ENCODE measurements around the gene IFNE.
"Not testable (repeated sequence)": the region's sequence is repeated elsewhere in the genome, so short reads cannot be mapped to it uniquely, and the experiment has no call there.

Gene IFNE

DNA sequence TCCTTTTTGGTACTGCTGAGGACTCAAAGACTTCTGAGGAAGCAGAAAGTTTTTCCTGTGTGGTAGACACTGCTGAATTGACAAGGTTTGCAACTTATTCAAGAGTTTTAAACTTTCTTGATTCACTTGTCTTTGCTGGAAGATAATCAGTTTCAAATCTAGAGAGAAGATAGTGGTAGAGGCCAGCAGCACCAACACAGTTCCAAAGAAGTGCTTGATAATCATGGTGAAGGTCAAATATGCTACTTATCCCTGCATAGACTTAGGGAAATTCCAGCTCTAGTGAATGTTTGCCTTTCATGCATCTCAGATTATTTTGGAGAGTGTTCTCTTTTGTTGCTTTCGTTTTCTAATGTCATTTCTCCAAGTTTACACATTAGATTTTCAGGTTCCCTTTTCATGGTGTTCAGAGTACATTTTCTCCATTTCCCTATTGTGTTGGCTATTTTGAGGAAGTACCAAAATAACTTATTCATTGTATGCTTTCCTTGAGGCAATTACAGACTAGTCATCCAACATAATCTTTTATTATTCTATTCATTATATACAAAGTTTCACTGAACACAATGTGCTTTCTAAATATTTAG lies 550 bp downstream of the IFNE start:
- peak; percentile 89 for DNase-seq

DNA sequence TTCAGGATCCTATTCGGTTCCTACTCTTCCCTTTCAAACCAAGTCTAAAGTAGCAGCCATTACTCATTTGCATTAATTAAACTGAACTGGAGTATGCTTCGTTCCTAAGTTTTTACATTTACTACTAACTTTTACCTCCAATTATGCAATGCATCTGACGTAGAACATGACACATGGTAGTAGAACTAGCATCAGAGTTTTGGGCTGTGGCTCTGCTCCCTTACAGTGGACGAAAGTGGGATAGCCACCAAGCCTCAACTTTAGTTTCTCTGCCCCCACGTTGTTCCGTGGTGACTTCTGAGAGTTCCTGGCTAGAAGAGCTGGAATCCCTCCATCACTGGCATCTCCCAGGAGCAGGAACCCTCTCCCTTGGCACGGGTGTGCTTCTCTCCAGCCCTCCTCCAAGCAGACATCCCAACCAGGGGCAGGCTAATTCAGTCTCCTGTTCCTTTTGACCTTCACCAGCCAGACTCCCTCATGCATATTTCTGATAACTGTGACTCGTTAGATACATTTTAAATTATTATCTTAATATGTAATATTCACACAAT lies 2.9 kb downstream of the IFNE start:
- peak; percentile 12 for DNase-seq

DNA sequence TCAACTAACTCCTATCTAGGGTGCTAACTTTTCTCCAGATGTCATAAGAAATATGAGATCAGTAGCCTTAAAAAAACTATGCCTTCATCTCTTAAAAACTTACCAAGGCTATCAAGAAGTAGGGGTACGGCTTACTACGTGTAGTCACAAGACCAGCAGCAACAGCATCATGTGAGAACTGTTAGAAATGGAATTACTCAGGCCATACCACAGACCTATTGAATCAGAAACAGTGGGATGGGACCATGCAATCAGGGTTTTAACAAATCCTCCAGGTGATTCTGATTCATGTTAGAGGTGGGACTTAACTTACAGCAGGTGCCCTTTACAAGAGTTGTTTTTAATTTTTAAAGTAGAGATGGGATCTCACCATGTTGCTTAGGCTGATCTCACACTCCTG lies 4.6 kb downstream of the IFNE start:
- DNase-seq, result no peak

DNA sequence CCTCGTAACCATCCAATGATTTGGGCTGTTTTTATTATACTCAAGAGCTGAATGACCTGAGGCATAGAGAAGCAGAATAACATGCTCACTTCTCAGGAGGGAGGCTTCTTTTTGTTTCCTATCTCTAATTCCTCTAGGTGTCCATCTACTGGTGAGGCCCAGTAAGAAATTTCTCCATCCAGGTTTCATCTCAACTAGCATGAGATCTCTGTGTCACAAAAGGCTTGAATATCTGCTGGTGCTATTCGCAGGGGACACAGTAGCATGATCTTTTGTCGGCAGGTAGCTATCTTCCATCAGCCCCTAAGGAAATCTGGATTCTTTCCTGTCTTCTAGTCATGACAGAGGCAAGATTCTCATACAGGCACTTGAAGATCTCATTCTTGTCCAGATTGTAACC lies 8.9 kb downstream of the IFNE start:
- no peak for DNase-seq

DNA sequence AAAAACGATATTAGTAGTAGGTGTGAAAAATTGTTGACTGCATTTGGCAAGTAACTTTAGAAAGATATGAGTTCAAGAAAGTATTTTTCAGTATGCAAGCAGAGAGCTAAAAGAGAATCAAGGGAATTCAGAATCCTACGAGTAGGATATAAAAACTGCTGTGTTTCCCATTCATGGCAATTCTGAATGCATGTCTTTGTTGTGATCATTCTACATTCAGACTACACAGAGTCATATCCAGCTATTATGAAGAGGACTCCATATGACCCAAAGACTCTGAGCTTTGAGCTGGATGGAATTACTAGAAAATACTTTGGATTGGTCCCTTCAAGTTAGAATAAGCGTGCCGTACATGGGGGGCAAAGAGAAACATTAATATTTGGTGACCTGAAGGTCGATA lies 12.0 kb downstream of the IFNE start:
- no peak for DNase-seq

DNA sequence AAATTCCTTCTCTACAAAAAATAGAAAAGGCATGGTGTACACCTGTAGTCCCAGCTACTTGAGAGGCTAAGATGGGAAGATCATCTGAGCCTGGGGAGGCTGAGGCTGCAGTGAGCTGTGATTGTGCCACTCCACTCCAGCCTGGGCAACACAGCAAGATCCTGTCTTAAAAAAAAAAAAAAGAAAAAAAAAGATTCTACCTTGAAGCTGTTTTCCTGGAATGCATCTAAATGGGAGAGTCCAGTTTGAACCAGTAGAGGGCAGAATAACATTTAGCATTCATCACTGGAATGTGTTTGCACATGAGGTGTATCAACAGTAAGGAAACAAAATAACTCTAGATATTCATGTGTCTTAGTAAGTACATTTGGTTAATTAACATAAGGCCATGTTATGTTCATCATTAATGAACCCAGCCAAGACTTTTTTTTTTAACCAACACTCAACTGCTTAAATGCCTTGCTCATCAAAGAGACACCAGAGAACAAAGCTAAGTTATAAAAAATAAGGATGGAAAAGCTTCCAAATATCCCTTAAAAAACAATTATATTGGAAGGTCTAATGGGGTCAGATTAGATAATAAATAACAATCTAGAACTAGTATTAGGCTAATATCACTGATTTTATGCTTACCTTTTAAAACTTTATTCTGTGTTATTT lies 16.1 kb downstream of the IFNE start:
- DNase-seq, result peak; percentile 37

DNA sequence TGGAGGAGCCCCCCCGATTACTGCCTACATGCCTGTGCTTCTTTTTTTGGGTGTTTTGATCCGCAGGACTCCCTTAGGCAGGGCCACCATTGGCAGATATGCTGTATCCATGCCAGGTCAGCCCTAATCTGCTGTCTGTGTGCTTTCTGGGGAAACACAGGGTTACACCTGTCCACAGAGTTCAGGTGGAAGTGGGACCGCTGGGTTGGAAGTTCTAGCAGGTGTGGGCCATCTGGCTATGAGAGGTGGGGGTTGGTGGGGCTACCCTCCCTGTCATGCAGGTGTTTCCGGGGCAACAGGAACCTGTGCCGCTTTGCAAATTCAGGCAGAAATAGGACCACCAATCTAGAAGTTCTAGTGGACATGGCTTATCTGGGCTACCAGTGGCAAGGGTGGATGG lies 17.0 kb downstream of the IFNE start:
- no peak for DNase-seq

DNA sequence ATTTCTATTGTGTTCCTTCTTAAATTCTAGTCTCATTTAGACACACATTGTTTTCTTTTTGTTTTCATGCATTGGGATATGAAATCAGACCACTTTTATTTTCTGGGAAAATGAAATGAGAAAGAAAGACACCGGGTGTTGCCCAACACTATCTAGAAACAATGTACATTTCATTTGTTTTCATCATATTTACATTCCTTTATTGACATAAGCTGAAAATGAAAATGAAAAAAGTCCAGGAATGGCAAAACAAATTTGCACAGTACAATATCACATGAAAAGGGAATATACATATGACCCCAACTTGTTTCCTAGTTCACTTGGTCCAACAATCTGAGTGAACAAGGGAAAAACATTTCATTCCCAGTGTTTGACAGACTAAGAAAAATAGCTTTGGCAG lies 20.7 kb downstream of the IFNE start:
- no peak for DNase-seq

DNA sequence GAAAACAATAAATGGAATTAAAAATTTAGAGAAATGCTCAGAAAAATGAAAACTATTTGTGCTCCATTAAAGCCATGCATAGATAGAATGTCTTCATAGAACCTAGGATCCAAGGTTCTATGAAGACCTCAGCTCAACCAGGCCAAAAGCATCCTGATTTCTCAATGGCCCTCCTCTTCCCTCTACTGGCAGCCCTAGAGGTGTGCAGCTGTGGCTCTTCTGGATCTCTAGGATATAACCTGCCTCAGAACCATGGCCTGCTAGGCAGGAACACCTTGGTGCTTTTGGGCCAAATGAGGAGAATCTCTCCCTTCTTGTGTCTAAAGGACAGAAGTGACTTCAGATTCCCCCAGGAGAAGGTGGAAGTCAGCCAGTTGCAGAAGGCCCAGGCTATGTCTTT lies 26.8 kb downstream of the IFNE start:
- DNase-seq, result peak; percentile 40

DNA sequence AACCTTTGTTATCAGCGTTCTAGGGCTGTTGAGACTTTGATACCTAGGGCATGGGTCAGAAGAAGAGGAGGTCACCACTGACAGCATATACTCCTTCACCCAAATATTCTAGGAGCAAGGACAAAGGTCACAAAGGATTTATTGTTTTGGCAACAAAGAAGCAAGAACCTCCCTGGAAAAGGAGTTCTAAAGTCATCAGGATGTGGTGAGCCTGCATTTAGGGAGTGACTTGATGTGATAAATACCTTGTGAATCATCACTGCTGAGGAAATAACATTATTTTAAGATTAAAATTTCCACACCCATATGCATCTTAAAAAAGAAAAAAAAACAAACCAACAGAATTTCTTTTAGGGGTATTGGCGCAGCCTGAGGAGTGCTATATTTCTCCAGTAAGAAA lies 28.0 kb downstream of the IFNE start:
- no peak for DNase-seq

DNA sequence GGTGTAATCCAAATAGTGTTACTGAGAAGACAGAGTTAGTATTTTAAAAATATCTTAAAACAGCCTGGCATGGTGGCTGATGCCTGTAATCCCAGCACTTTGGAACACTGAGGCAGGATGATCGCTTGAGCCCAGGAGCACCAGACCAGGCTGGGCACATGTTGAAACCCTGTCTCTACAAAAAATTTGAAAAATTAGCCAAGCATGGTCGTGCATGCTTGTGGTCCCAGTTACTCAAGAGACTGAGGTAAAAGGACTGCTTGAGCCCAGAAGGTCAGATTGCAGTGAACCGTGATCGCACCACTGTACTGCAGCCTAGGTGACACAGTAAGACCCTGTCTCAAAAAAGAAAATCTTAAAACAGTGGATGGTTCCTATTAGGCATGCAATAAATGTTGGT lies 29.4 kb downstream of the IFNE start:
- DNase-seq, result no peak

DNA sequence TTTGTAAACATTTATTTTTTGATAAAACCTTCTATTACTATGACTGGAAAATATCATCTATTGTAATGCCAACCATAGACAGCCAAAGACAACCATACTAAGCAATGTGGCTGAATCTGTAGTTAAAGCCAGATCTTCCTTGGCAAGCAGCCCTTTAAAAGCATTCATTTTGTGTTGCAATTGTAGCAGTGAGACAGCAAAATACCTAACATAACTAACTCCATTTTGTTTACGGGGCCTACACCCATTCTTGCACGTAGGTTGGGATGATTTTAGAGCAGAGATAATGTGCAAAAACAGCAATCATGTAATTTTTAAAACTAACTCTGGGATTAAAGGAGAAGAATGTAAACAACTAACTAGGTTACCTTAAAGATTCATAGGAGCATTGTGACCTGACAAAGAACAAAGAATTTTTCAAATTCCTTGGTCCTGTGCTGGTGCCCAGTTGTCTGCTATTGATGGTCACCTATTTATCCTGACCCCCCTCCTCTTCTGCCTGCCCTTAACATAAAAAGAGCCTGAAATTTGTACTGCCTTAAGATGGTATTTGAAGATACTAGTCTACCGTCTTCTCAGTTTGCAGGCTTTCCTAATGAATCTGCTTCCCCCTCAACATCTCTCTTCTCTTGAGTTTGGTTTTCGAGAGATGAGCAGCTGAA lies 31.2 kb downstream of the IFNE start:
- no peak for DNase-seq

DNA sequence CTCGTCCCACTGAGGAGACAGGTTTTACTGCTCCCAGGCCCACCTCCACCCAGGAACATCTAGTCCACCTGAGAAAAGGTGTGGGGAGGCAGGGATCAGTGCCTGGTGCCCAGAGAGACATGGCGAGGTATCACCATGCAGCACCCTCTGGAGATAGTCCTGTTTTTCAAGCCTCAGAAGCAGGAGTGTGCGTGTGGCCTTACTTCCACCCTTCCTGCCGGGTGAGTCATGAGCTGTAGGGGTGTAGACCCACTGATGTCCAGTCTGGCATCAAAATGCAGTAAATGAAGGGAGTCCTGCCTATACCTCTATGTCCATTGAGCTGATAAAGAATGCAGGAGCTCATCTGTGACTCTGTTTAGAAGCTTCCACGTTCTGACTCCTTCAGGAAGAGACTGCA lies 32.8 kb downstream of the IFNE start:
- not testable (repeated sequence) for DNase-seq

DNA sequence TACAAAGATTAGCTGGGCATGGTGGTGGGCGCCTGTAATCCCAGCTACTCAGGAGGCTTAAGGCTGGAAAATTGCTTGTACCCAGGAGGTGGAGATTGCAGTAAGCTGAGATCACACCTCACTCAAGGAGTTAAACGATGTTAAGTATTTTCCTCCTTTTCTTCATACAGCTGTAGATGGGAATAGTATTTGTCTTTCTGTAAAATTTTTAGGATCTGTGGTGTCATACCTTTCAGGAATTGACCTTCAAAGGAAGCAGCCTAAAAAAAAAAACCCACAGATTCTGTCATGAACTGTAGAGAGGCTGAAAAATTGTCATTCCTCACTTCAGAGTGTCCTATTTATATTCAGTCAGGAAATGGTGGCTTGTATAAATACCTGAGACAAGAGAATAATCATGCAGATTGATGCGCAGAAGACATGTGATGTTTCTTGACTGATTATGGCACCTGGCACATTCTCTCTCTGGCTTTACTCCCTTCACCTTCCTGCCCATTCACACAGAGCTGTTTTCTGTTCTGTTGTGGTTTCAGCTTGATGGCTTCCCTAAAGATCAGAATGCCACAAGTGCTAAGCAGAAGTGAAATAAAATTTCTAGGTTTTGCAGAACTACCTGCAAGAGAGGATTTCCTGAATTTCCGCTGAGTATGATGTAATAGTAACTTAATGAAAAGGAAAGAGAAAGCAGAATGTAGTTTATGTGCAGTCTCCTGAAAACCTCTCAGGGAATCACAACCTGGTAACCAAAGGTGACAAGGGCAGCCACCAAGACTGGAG lies 38.1 kb downstream of the IFNE start:
- peak; percentile 96 for DNase-seq

DNA sequence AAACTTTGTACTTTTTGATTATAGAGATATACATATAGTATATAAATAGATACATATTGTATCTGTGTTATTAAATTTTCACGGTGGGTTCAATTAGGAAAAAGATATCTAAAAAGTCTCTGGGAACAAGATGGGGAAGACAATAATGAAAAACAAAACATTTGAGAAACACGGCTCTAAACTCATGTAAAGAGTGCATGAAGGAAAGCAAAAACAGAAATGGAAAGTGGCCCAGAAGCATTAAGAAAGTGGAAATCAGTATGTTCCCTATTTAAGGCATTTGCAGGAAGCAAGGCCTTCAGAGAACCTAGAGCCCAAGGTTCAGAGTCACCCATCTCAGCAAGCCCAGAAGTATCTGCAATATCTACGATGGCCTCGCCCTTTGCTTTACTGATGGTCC lies 42.0 kb downstream of the IFNE start, which contains the start of gene IFNA1:
Gene IFNA1 (plus strand): TSS at position 301 of the 400 bp plus-strand sequence. CDS start 69 bp downstream, at position 370.
- DNase-seq, result peak; percentile 29

DNA sequence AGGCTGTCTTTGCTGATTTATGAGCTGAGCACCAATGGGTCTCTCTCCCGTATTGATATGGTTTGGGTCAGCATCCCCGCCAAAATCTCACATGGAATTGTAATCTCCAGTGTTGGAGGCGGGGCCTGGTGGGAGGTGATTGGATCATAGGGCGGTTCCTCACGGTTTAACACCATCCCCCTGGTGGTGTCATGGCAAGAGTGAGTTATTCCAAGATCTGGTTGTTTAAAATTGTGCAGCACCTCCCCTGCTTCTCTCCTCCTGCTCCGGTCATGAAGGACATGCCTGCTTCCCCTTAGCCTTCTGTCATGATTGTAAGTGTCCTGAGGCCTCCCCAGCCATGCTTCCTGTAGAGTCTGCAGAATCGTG lies 47.1 kb downstream of the IFNE start:
- DNase-seq, result not testable (repeated sequence)

DNA sequence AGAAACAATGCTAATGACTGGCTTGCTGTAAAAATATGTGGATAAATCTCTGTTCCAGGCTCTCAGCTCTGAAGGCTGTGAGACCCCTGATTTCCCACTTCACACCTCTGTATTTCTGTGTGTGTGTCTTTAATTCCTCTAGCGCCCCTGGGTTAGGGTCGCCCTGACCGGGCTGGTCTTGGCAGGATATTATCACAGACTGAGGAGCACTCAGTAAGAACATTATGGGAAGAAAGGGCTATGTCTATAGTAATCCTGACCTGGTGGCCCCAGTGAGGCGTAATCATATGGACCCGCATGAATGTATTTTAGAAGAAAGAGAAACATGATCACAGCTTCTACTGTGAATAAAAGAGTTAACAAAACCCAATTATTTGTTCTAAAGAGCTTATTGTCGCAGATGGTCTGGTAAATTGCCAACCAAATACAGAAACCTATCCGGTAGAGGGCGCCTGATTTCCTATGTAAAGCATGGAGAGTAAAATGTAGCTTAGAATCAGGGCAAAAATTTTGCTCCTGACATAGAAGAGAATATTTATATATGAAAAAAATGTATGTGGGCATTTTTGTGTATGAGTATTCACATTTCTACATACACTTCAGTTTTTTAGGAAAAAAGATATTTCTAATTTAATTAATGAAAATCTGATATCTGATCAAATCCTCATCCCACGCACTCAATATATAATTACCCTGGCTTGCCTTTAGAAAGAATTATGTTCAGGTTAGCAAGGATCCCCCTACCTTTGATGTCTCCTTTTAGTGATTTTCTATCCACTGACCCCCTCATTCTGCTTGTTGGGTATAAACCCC lies 47.7 kb downstream of the IFNE start:
- peak; percentile 47 for DNase-seq

DNA sequence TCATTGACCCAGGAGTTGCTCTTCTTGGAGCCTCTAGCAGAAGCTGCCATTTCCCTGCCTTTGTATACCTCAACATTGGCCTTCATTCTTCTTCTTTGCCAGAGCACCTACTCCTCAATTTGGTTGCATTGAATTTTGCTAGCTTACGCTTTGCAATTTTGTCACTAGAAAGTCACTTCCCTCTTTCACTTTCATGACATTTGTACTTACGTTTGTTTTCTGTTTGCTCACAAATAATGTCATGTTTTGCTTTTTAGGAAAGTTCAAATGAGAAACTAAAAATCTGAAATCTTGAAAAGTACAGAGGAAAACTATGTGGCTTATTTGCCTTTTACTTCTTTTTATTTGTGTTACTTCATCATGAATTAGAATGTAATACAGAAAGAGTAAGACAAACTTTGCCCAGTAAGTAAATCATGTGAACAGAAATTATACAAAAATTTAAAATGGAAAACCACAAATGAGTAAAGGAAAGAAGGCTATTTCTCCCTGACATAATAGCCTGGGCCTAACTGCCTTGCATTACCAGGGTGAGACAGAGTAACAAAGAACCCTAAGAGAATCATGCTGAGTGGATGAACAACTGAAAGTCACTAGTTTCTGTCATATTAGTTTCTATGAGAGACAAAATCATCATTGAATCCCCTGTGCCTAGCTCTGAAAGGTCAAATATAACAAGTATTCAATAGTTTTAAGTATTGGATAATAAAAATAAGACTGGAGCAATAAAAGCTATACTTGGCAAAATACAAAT lies 49.3 kb downstream of the IFNE start:
- DNase-seq, result peak; percentile 61

All from MV-4-11 (cell line).